HG02588 (cell line): ENCODE data around the gene SLC22A23.
"Not testable (repeated sequence)": the region's sequence is repeated elsewhere in the genome, so short reads cannot be mapped to it uniquely, and the experiment has no call there.

Experiments
- ATAC-seq: cut with Tn5 transposase; IDR thresholded peaks from one replicate; pipeline ENCODE4 v1.9.1; 2021; ENCODE audit warnings: mild to moderate bottlenecking, moderate library complexity; ENCODE audit not compliant: unreplicated experiment

SLC22A23 gene

DNA sequence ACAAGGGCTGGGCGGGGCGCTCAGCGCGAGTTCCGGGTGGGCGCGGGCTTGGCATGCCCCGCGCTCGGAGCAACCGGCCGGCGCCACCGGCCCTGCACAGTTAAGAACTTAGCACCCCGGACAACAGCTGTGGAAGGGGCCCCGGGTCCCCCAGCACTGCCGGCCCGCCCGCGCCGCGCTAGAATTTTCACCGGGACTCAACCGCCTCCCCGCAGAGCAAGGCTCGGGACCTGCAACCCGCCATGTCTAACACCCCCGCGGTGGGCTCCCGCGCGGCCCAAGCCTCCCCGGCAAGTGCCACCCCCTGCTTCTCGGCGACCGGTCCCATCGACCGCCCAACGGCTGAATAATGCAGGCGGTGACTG, 203.3 kb downstream of the SLC22A23 start:
- no peak for ATAC-seq

DNA sequence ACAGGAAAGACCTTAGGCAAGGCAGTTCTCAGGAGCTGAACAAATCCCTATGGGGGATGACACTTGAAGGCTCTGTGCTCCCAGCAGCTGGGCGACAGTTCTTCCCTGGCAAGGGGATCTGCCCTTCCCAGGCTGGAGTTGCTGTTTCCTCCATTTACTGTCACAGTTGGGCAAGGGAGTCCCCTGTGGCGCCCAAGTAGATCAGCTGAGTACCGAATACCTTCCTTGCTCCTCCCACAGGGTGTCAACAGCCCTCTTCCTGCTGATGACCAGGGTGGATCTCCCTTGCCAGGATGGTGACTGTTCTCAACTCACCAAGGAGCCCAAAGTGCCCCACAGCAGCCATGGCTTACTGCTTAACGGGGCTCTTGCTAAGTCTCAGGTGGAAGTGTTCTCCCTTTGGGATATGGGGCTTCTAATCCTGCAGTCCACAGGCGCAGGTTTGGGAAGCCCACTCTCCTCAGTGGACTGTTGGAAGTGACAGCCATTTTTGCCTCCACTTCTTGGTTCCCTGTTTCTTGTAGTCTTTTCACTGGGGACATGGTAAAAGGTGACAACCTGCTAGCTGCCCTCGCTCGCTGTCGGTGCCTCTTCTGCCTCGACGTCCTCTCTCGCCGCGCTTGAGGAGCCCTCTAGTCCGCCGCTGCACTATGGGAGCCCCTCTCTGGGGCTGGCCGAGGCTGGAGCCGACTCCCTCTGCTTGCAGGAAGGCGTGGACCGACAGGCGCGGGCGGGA, 203.8 kb downstream of the SLC22A23 start:
- no peak for ATAC-seq

GRCh38 chr6:3252369-3252768, 204.5 kb downstream of the SLC22A23 start:
- ATAC-seq = no peak

DNA sequence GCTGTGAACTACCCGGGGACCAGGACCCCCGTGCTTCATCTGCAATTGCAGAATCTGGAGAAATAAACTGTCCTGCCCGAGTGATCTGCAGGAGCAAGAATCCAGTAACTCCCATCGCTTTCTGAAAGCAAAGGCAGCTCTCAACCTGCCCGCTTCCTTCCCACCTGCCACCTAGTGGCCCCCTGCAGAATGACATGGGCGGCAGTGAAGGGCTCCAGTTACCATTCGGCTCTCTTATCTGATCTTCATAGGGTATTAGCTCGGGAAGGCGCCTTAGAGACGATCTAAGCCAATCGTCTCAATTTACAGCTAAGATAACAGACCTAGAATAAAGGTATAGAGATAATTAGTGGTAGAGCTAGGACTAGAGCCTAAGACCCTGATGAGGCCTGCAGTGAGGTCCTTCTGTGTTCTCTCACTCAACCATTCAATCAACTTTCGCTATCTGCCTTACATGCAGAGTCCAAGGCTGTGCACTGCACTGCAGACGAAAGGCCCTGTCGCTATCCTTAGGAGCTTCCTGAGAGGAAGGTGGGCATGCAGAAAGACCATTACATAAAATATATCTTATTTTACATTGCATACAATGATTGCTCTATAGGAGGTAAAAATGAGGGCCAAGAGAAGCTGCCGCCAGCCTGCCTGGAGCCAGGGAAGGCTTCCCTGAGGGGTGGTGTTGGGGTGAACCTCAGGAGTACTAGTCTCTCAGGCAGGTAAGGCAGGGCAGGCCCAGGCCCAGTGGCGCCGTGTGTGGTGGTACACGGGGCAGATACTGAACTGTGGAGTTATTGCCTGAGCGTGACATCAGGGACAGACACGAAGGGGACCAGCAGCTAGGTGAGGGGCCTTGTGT, 205.2 kb downstream of the SLC22A23 start:
- peak; percentile 66 for ATAC-seq

DNA sequence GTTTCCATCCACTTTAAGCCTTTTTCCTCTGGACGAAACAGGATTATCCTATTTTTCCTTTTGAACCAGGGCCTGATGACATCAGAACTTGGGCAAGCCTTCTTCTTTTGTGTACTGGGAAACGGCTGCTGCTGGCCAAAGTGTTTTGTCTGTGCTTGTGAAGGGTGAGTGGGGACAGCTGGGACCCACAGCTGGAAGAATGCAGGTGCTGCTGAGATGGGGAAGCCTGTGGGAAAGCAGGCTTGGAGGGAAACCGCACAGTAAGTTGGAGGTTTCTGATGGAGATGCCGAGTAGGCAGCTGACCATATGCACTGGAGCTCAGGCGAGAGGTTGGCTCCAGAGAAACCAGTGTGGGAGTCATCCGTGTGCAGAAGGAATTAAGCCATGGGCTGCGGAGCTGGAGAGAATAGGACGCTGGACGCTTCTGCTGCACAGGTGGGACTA, 206.6 kb downstream of the SLC22A23 start:
- ATAC-seq = no peak

- no peak for ATAC-seq
Observed at GRCh38 chr6:3249821-3250220, 207.0 kb downstream of the SLC22A23 start.

DNA sequence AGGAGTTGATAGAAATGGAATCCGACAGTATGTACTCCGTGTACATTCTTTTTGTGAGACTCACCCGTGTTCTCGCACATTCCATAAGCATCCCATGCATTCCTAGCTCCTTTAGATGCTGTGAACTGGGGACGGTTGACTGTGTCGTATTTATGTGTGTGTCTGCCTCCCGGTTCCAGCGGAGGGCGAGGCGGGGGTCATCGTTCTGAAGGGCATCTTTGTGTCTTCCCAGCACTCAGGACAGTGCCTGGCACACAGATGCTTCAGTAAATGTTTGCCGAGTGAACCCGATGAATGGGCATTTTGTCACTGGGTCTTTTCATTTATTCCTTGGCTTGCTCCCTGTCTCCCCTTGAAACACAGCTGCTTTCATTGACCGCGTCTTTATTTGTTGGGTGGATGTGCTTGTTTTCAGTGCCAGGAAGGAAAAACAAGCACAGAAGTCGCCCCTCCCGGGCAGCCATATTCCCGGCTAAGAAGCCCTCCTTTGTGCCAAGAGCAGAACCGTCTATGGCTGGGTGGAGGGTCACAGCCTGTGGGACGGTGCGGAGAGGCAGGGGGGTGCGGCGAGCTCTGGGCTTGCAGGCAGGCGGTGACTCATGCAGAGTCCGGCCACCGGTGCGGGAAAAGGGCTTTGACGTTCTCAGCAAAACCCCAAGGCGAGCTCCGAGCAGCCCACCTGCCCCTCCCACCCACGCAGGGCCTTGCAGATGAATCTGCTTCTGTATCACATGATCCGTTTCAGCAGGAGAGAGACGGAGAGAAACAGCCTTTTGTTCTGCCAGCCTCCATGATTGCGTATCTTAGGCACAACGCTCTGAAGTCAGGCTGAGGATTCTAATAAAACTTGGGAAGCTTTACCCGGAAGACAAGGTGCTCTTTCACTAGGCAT, 209.3 kb downstream of the SLC22A23 start:
- ATAC-seq = no peak

- ATAC-seq = no peak
Observed at GRCh38 chr6:3245216-3245615, 211.6 kb downstream of the SLC22A23 start.

DNA sequence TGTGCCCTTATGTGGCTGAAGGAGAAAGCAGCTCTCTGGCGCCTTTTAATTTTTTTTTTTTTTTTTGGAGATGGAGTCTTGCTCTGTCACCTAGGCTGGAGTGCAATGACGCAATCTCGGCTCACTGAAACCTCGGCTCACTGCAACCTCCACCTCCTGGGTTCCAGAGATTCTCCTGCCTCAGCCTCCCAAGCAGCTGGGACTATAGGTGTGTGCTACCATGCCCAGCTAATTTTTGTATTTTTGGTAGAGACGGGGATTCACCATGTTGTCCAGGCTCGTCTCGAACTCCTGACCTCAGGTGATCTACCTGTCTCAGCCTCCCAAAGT, 212.1 kb downstream of the SLC22A23 start:
- not testable (repeated sequence) for ATAC-seq

DNA sequence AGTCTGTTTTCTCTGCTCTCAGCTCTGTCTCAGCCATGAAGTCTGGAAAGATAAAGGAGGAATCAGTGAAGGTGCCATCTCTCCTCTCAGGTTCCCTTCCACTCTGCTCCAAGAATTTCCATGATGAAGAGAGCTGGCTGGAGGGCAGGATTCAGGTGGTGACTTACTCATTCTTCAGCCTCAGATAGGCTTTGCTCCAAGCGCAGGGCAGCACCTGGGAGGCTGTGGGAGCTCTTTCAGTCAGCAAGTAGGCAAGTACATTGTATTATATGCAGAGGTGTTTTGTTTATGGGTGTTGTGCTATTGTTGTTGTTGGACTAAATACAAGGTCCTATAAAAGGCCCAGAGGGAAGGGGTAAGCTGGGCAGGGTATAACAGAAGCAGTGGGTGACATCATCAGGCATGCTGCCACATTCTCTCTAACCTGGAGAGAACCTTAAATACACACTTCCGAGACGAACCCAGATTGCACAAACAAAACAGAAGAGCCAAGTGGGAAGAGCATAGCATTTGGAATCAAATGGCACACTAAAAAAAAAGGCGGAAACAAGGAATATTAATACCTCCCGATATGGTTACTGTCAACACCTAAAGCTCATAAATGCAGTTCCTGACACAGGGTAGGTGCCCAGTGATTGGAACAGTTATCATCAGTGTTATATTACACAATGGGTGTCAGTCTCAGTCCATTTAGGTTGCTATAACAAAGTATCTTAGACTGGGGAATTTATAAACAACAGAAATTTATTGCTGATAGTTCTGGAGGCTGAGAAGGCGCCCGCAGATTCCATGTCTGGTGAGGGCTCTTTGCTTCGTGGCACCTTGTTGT, 212.6 kb downstream of the SLC22A23 start:
- no peak for ATAC-seq

GRCh38 chr6:3242768-3243167, 214.1 kb downstream of the SLC22A23 start:
- ATAC-seq = no peak

GRCh38 chr6:3241745-3242144, 215.1 kb downstream of the SLC22A23 start:
- not testable (repeated sequence) for ATAC-seq

DNA sequence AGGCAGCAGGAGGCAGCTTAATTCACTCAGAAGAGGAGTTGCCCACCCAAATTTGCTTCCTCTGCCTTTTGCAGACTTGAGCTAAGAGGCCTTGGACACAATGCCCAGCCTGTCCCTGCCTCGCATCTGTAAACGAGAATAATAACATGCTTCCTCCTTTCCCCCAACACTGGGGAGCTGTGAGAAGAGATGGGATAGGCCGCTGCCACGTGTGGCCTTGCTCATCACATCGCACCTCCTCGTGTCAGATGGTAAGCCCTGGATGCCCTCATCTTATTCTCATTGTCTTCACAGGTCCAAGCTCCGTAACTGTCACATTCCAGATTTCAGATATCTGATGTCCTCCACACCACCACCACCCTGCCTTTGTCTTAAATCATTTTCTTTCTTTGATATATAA, 216.3 kb downstream of the SLC22A23 start:
- no peak for ATAC-seq

DNA sequence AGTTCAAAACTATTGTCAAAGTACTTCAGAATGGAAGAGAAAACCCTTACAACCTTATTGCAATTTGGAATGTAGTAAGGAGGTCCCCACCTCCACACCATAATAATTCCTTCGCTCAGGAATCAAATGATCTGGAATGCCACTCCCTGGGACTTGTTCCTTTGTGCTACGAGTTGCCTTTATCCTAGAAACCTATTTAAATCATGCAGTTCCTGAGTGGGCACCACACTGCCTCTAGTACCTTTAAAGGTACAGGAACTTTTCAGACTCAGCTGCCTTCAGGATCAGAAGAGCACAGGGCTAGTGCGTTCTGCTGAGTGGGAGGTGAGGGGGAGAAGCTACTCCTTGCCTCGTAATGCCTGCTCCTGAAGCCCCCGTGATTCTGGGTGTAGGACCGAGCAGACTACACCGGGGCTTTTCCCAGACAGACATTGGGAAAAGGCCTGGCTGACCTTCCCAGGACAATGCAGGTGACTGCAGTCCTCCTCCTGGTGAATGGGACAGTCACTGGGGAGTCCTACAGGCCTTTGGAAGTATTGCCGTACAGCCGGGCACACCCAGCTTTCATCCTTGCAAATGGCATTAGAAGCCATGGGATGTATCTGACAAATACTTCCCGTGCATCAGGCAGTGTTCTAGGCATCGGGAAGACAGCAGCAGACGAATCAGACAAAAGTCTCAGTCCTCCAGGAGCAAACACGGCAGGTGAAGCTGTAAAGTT, 217.6 kb downstream of the SLC22A23 start:
- ATAC-seq = no peak

DNA sequence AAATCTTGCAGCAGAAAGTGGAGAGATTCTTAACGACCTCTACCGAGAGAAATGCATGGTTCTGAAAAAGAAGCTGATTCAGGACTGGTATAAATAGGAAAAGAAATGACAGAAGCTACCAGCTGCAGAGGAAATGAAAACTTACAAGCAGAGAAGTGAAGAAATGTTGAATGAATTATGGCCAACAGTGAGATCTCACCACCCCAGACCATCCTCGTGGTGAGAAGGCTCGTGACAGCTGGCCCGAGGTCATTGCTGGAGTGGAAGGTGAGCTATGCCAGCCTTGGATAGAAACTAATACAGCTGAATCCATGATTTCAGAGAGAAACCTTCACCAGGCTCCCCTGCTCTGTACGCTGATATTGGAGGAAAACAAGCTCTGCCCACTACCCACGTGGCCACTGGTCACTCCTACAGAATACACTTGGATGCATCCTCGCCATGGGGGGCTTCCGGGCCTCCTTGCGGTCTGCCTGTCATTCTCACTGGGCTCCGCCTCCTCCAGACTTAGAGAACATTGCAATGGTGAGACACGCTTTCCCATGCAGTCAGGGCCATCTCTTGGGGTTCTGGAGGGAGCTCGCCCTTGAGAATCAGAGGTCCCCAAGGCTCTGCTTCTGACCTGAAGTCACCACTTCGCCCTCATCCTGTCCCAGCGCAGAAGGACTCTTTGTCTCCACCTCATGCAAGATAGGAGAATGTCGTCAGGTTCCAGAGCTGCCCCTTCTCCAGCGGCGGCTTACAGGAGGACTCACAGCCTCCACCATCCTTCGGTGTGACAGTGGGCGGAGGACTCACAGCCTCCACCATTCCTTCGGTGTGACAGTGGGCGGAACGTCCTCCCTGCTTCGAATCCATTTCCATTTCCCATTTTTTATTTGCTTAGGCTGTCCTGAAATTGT, 218.8 kb downstream of the SLC22A23 start:
- ATAC-seq = no peak

DNA sequence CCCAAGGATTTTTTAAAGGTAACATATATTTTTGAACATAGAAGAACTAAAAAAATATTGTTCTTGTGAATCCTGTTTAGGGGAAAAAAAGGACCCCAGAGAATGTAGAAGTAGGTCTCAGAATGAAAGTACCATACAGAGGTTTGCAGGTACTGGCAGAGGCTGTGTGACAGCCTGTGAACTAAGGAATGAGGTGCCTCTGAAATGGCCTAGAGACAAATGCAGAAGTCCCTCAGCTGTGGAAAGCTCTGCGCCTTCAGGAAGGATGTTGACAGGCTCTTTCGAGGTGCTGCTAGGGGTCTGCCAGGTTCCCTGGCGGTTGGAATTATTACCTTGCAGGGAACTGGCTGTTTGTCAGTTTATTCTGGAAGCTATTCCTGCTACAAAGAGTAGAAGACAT, 220.8 kb downstream of the SLC22A23 start:
- ATAC-seq = no peak

GRCh38 chr6:3235486-3235885, 221.4 kb downstream of the SLC22A23 start:
- no peak for ATAC-seq

GRCh38 chr6:3233904-3234303, 222.9 kb downstream of the SLC22A23 start:
- no peak for ATAC-seq

- ATAC-seq = no peak
Observed at GRCh38 chr6:3233321-3233720, 223.5 kb downstream of the SLC22A23 start.
